Astrocyte (in vitro differentiated cells and primary cell): ENCODE measurements around the gene CABCOCO1.

Experiments
- CTCF ChIP-seq: IDR thresholded peaks from 2 replicates; pipeline ENCODE4 v1.5.1; 2011; ENCODE audit warnings: low read depth, mild to moderate bottlenecking, inconsistent platforms, low read length, moderate library complexity; ENCODE audit not compliant: insufficient read depth
- EZH2 ChIP-seq: IDR thresholded peaks from 2 replicates; pipeline ENCODE4 v1.6.1; 2012; ENCODE audit warnings: mild to moderate bottlenecking, low read length, inconsistent platforms; ENCODE audit not compliant: insufficient read depth

GRCh38 chr10:61733358-61733940 is 70.7 kb downstream of the CABCOCO1 start:
- TF ChIP-seq CTCF (peak; percentile 73), EZH2 (no peak)
